Measurements from ENCODE around the gene EEFSEC. TPM values are rescaled to one million over a fixed set of nuclear protein-coding genes. Genes with fewer than 3 reads are reported as not detected.

Gene EEFSEC
- total RNA-seq, 4 donors from 2014 or later = 9.1 to 17.4 (median 15.8) TPM

- intact Hi-C loops (cut with DNase I) = no loop called here
These were observed 132.7 kb downstream of the EEFSEC start for GRCh38 chr3:128285967-128286321.

GRCh38 chr3:128286691-128287090, 133.4 kb downstream of the EEFSEC start:
- H3K36me3 ChIP-seq = peaks cover 0 to 10% (median 6%) of the 10 kb centered on the region in 4 donors

More at GRCh38 chr3:128285967-128286321, 132.7 kb downstream of the EEFSEC start:
- TF ChIP-seq POLR2AphosphoS5 (IDR thresholded peaks at IDR 0.05) (no peak), CTCF (IDR thresholded peaks at IDR 0.05) (no peak), POLR2A (IDR thresholded peaks at IDR 0.05; ENCODE audit: low read depth) (no peak), EP300 (IDR thresholded peaks at IDR 0.05) (no peak)
- Histone ChIP-seq H3K36me3 (peaks cover 0 to 11% (median 7%) of the 10 kb centered on the region in 4 donors), H3K27me3 (no peaks in the 10 kb centered on the region), H3K9me3 (peaks cover 0 to 9% (median 7%) of the 10 kb centered on the region in 4 donors), H3K27ac (replicated peaks in 1 of 4) (no peak overlapping the region), H3K4me3 (no peak overlapping the region), H3K4me1 (peaks cover 20 to 23% (median 22%) of the 10 kb centered on the region in 4 donors)
- 100% methylated on average over 2 of the region's 2 CpGs for WGBS
- DNase-seq (ENCODE audit: extremely low spot score) = no peak

GRCh38 chr3:128287216-128287615, 133.9 kb downstream of the EEFSEC start:
- H3K36me3 ChIP-seq = peaks cover 0 to 10% (median 6%) of the 10 kb centered on the region in 4 donors
- intact Hi-C loops (cut with DNase I) = no loop called here
- peaks cover 0 to 11% (median 7%) of the 10 kb centered on the region in 4 donors for H3K9me3 ChIP-seq
- no peak overlapping the region for H3K27ac ChIP-seq (replicated peaks in 1 of 4)
- no peak overlapping the region for H3K4me3 ChIP-seq
- no peaks in the 10 kb centered on the region for H3K27me3 ChIP-seq
- no peak for DNase-seq (ENCODE audit: extremely low spot score)
- no peak for TF ChIP-seq EP300 (IDR thresholded peaks at IDR 0.05)
- no peak for TF ChIP-seq POLR2AphosphoS5 (IDR thresholded peaks at IDR 0.05)
- no peak for TF ChIP-seq POLR2A (IDR thresholded peaks at IDR 0.05; ENCODE audit: low read depth)
- TF ChIP-seq CTCF (IDR thresholded peaks at IDR 0.05) = no peak
- H3K4me1 ChIP-seq = peaks cover 9 to 11% (median 10%) of the 10 kb centered on the region in 4 donors
- 100% methylated on average over 2 of the region's 2 CpGs for WGBS

More at GRCh38 chr3:128286691-128287090, 133.4 kb downstream of the EEFSEC start:
- Histone ChIP-seq H3K4me3 (no peak overlapping the region), H3K27me3 (no peaks in the 10 kb centered on the region), H3K4me1 (peaks cover 14 to 16% (median 16%) of the 10 kb centered on the region in 4 donors), H3K9me3 (peaks cover 0 to 11% (median 7%) of the 10 kb centered on the region in 4 donors), H3K27ac (replicated peaks in 1 of 4) (no peak overlapping the region)
- TF ChIP-seq POLR2A (IDR thresholded peaks at IDR 0.05; ENCODE audit: low read depth) = no peak
- no peak for TF ChIP-seq POLR2AphosphoS5 (IDR thresholded peaks at IDR 0.05)
- TF ChIP-seq EP300 (IDR thresholded peaks at IDR 0.05) = no peak
- TF ChIP-seq CTCF (IDR thresholded peaks at IDR 0.05) = no peak
- DNase-seq (ENCODE audit: extremely low spot score) = no peak
- intact Hi-C loops (cut with DNase I) = no loop called here

- peaks cover 0 to 10% (median 0%) of the 10 kb centered on the region in 4 donors for H3K36me3 ChIP-seq
- H3K27ac ChIP-seq (replicated peaks in 1 of 4) = no peak overlapping the region
- no peak overlapping the region for H3K4me3 ChIP-seq
- no peaks in the 10 kb centered on the region for H3K27me3 ChIP-seq
- peaks cover 0 to 11% (median 7%) of the 10 kb centered on the region in 4 donors for H3K9me3 ChIP-seq
- 94% methylated on average over 1 of the region's 1 CpG for WGBS
- no peak for DNase-seq (ENCODE audit: extremely low spot score)
- peaks cover 0 to 5% (median 0%) of the 10 kb centered on the region in 4 donors for H3K4me1 ChIP-seq
- TF ChIP-seq POLR2AphosphoS5 (IDR thresholded peaks at IDR 0.05) (no peak), EP300 (IDR thresholded peaks at IDR 0.05) (no peak)
- intact Hi-C loops (cut with DNase I) = no loop called here
These were observed 136.3 kb downstream of the EEFSEC start for GRCh38 chr3:128289534-128289933.

GRCh38 chr3:128290484-128290883, 137.2 kb downstream of the EEFSEC start:
- H3K27ac ChIP-seq (replicated peaks in 1 of 4) = no peak overlapping the region
- intact Hi-C loops (cut with DNase I) = no loop called here
- no peak for DNase-seq (ENCODE audit: extremely low spot score)
- H3K36me3 ChIP-seq = peaks cover 0 to 10% (median 0%) of the 10 kb centered on the region in 4 donors
- 96% methylated on average over 3 of the region's 3 CpGs for WGBS
- H3K4me3 ChIP-seq = no peak overlapping the region
- peaks cover 0 to 5% (median 0%) of the 10 kb centered on the region in 4 donors for H3K4me1 ChIP-seq
- no peaks in the 10 kb centered on the region for H3K27me3 ChIP-seq
- H3K9me3 ChIP-seq = peaks cover 0 to 11% (median 7%) of the 10 kb centered on the region in 4 donors
- TF ChIP-seq POLR2A (IDR thresholded peaks at IDR 0.05; ENCODE audit: low read depth) (no peak), CTCF (IDR thresholded peaks at IDR 0.05) (no peak), EP300 (IDR thresholded peaks at IDR 0.05) (no peak), POLR2AphosphoS5 (IDR thresholded peaks at IDR 0.05) (no peak)
